ENCODE data around the gene NAA60. TPM values are rescaled to one million over a fixed set of nuclear protein-coding genes. Genes with fewer than 3 reads are reported as not detected.
A peak's percentile ranks its signal among the peaks of the same experiment; 100 is the strongest.

NAA60 gene
- total and polyA plus RNA-seq, 2 experiments from 2014 or later: 11.2 to 49.4 TPM

- in situ Hi-C loops (cut with MboI): no loop called here
- TF ChIP-seq EZH2 (IDR thresholded peaks at IDR 0.05; ENCODE audit: insufficient read depth, poor library complexity, severe bottlenecking): no peak
- TF ChIP-seq EZH2phosphoT487 (IDR thresholded peaks at IDR 0.05; ENCODE audit: insufficient read depth, low read depth): no peak
- WGBS, 2 experiments (ENCODE audit: low coverage in 1 of 2, low lambda C conversion rate in 2 of 2, missing lambda C conversion rate in 2 of 2): 75 to 76% methylated on average over 7 of the region's 7 CpGs
- no peak overlapping the region for H2AFZ ChIP-seq
- H3K9ac ChIP-seq: no peak overlapping the region
- no peaks in the 10 kb centered on the region for H3K9me2 ChIP-seq (ENCODE audit: insufficient read depth)
- peaks cover 26% of the 10 kb centered on the region for H3K4me1 ChIP-seq (ENCODE audit: insufficient read depth)
- peaks cover 27% of the 10 kb centered on the region for H3F3A ChIP-seq (ENCODE audit: insufficient read depth)
- H3K4me2 ChIP-seq (ENCODE audit: unreplicated experiment): peak overlapping the region; percentile 94
- H3K27ac ChIP-seq: peak overlapping the region; percentile 82; the same call in 1 of the 2 replicates
- H3K79me2 ChIP-seq (ENCODE audit: insufficient read depth): peaks cover 76% of the 10 kb centered on the region
- peaks cover 3% of the 10 kb centered on the region; the same call in 1 of the 2 replicates for H3K36me3 ChIP-seq (ENCODE audit: low read depth)
- no peaks in the 10 kb centered on the region for H3K27me3 ChIP-seq (replicated peaks; ENCODE audit: insufficient read depth)
- peak overlapping the region; percentile 90; the same call in 1 of the 2 replicates for H3K4me3 ChIP-seq
- H3K9me3 ChIP-seq (ENCODE audit: low read depth): no peaks in the 10 kb centered on the region
- DNase-seq: peak; percentile 12
- peaks cover 6% of the 10 kb centered on the region for H4K20me1 ChIP-seq (ENCODE audit: insufficient read depth)
These were observed 16.6 kb downstream of the NAA60 start for GRCh38 chr16:3460121-3460520.

DNA sequence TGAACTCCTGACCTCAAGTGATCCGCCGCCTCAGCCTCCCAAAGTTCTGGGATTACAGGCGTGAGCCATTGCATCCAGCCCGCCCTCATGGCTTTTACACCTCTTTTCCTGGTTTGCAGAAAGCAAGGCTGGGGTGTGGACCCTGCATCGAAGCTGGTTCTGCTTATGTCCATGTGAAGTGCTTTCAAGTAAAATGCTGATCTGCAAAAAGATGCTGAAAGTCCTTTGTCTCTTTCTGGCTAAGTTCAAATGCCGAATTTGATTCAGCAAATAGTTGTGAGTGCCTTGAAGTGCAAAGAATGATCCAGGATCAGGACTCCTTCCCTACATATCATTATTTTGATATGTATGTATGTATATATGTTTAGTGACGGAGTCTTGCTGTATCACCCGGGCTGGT, 17.1 kb downstream of the NAA60 start:
- Histone ChIP-seq H3K4me2 (ENCODE audit: unreplicated experiment) (no peak overlapping the region), H3F3A (ENCODE audit: insufficient read depth) (peaks cover 27% of the 10 kb centered on the region), H3K4me3 (no peak overlapping the region), H3K9me3 (ENCODE audit: low read depth) (no peaks in the 10 kb centered on the region), H3K27ac (no peak overlapping the region), H3K27me3 (replicated peaks; ENCODE audit: insufficient read depth) (no peaks in the 10 kb centered on the region), H3K79me2 (ENCODE audit: insufficient read depth) (peaks cover 80% of the 10 kb centered on the region), H3K9me2 (ENCODE audit: insufficient read depth) (no peaks in the 10 kb centered on the region), H4K20me1 (ENCODE audit: insufficient read depth) (peaks cover 6% of the 10 kb centered on the region), H3K4me1 (ENCODE audit: insufficient read depth) (peaks cover 26% of the 10 kb centered on the region), H2AFZ (no peak overlapping the region), H3K36me3 (ENCODE audit: low read depth) (peaks cover 3% of the 10 kb centered on the region; the same call in 1 of the 2 replicates), H3K9ac (no peak overlapping the region)
- WGBS, 2 experiments (ENCODE audit: low coverage in 1 of 2, low lambda C conversion rate in 2 of 2, missing lambda C conversion rate in 2 of 2): 76 to 79% methylated on average over 8 of the region's 8 CpGs
- TF ChIP-seq EZH2phosphoT487 (IDR thresholded peaks at IDR 0.05; ENCODE audit: insufficient read depth, low read depth): no peak
- DNase-seq: no peak
- in situ Hi-C loops (cut with MboI): no loop called here

GRCh38 chr16:3461151-3461550, 17.7 kb downstream of the NAA60 start:
- WGBS, 2 experiments (ENCODE audit: low coverage in 1 of 2, low lambda C conversion rate in 2 of 2, missing lambda C conversion rate in 2 of 2): 87 to 91% methylated on average over 8 of the region's 8 CpGs
- DNase-seq: no peak
- H3K27ac ChIP-seq: no peak overlapping the region
- peaks cover 86% of the 10 kb centered on the region for H3K79me2 ChIP-seq (ENCODE audit: insufficient read depth)
- peaks cover 3% of the 10 kb centered on the region; the same call in 1 of the 2 replicates for H3K36me3 ChIP-seq (ENCODE audit: low read depth)
- H3K27me3 ChIP-seq (replicated peaks; ENCODE audit: insufficient read depth): no peaks in the 10 kb centered on the region
- H3K4me2 ChIP-seq (ENCODE audit: unreplicated experiment): no peak overlapping the region
- TF ChIP-seq EZH2phosphoT487 (IDR thresholded peaks at IDR 0.05; ENCODE audit: insufficient read depth, low read depth) (no peak), EZH2 (IDR thresholded peaks at IDR 0.05; ENCODE audit: insufficient read depth, poor library complexity, severe bottlenecking) (no peak)
- H3K4me1 ChIP-seq (ENCODE audit: insufficient read depth): peaks cover 24% of the 10 kb centered on the region
- H3K9me3 ChIP-seq (ENCODE audit: low read depth): no peaks in the 10 kb centered on the region
- no peak overlapping the region for H3K9ac ChIP-seq
- no peak overlapping the region for H2AFZ ChIP-seq
- in situ Hi-C loops (cut with MboI): no loop called here
- H4K20me1 ChIP-seq (ENCODE audit: insufficient read depth): peaks cover 6% of the 10 kb centered on the region
- H3F3A ChIP-seq (ENCODE audit: insufficient read depth): peaks cover 26% of the 10 kb centered on the region
- H3K9me2 ChIP-seq (ENCODE audit: insufficient read depth): no peaks in the 10 kb centered on the region
- no peak overlapping the region for H3K4me3 ChIP-seq

DNA sequence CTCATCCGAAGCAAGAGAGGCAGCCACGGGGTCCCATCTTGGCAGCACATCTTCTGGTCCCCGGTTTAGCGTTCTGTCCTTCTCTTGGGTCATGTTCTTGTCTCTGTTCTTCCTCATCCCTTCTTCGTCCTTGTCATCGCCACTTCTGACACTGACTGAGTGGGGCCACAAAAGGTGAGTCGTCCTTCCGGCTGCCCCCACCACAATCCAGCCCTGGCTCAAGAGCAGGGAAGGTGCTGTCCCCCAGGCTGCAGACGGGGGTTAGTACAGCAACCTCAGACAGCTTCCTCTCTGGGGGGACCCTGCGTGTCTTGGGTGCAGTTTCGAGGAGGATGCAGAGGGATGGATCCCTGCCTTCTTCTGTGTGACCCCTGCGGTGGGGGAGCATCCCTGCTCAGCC, 21.8 kb downstream of the NAA60 start:
- peaks cover 100% of the 10 kb centered on the region for H3K79me2 ChIP-seq (ENCODE audit: insufficient read depth)
- H3K36me3 ChIP-seq (ENCODE audit: low read depth): peaks cover 3% of the 10 kb centered on the region; the same call in 1 of the 2 replicates
- no peak overlapping the region for H3K27ac ChIP-seq
- WGBS, 2 experiments (ENCODE audit: low coverage in 1 of 2, low lambda C conversion rate in 2 of 2, missing lambda C conversion rate in 2 of 2): 94 to 98% methylated on average over 9 to 12 of the region's 12 CpGs
- H3K27me3 ChIP-seq (replicated peaks; ENCODE audit: insufficient read depth): no peaks in the 10 kb centered on the region
- H3K9me3 ChIP-seq (ENCODE audit: low read depth): no peaks in the 10 kb centered on the region
- no peaks in the 10 kb centered on the region for H3K9me2 ChIP-seq (ENCODE audit: insufficient read depth)
- H3K4me2 ChIP-seq (ENCODE audit: unreplicated experiment): no peak overlapping the region
- no peak for DNase-seq
- in situ Hi-C loops (cut with MboI): no loop called here
- H3K4me3 ChIP-seq: no peak overlapping the region
- H3F3A ChIP-seq (ENCODE audit: insufficient read depth): no peaks in the 10 kb centered on the region
- no peak overlapping the region for H2AFZ ChIP-seq
- no peak overlapping the region for H3K9ac ChIP-seq
- H3K4me1 ChIP-seq (ENCODE audit: insufficient read depth): peaks cover under 1% of the 10 kb centered on the region
- H4K20me1 ChIP-seq (ENCODE audit: insufficient read depth): peaks cover 6% of the 10 kb centered on the region
- TF ChIP-seq EZH2 (IDR thresholded peaks at IDR 0.05; ENCODE audit: insufficient read depth, poor library complexity, severe bottlenecking): no peak
- no peak for TF ChIP-seq EZH2phosphoT487 (IDR thresholded peaks at IDR 0.05; ENCODE audit: insufficient read depth, low read depth)
